Islet precursor cell (in vitro differentiated cells): Measurements from ENCODE around the gene MYO18B.
A peak's percentile ranks its signal among the peaks of the same experiment; 100 is the strongest.
"Not testable (repeated sequence)": the region's sequence is repeated elsewhere in the genome, so short reads cannot be mapped to it uniquely, and the experiment has no call there.

Experiments
- DNase-seq: peaks from one replicate; pipeline ENCODE4 v3.0.0-alpha.2; 2018

MYO18B gene

GRCh38 chr22:25956801-25957200 lies 214.8 kb downstream of the MYO18B start:
- DNase-seq = peak; percentile 73

GRCh38 chr22:25959818-25960774 lies 218.1 kb downstream of the MYO18B start:
- no peak for DNase-seq

GRCh38 chr22:25961699-25962098 lies 219.7 kb downstream of the MYO18B start:
- no peak for DNase-seq

GRCh38 chr22:25962711-25963110 lies 220.7 kb downstream of the MYO18B start:
- DNase-seq = no peak

GRCh38 chr22:25964961-25965730 lies 223.2 kb downstream of the MYO18B start:
- no peak for DNase-seq

- DNase-seq = peak; percentile 70
Observed at GRCh38 chr22:25966448-25966913, 224.5 kb downstream of the MYO18B start.

GRCh38 chr22:25969286-25969685 lies 227.3 kb downstream of the MYO18B start:
- no peak for DNase-seq

GRCh38 chr22:25969901-25970300 lies 227.9 kb downstream of the MYO18B start:
- DNase-seq = no peak

GRCh38 chr22:25970374-25970911 lies 228.5 kb downstream of the MYO18B start:
- DNase-seq = peak; percentile 87

- DNase-seq = no peak
Observed at GRCh38 chr22:25970999-25971811, 229.2 kb downstream of the MYO18B start.

- no peak for DNase-seq
Observed at GRCh38 chr22:25972397-25972796, 230.4 kb downstream of the MYO18B start.

- no peak for DNase-seq
Observed at GRCh38 chr22:25976356-25976755, 234.4 kb downstream of the MYO18B start.

GRCh38 chr22:25979968-25980367 lies 238.0 kb downstream of the MYO18B start:
- no peak for DNase-seq

GRCh38 chr22:25984911-25985310 lies 242.9 kb downstream of the MYO18B start:
- DNase-seq = not testable (repeated sequence)

- no peak for DNase-seq
Observed at GRCh38 chr22:25987948-25988347, 246.0 kb downstream of the MYO18B start.

GRCh38 chr22:25990940-25991339 lies 249.0 kb downstream of the MYO18B start:
- DNase-seq = no peak

GRCh38 chr22:25992331-25992730 lies 250.3 kb downstream of the MYO18B start:
- peak; percentile 19 for DNase-seq

GRCh38 chr22:25996669-25997068 lies 254.7 kb downstream of the MYO18B start:
- peak; percentile 12 for DNase-seq

GRCh38 chr22:25997886-25998775 lies 256.1 kb downstream of the MYO18B start:
- DNase-seq = peak; percentile 32

GRCh38 chr22:26002456-26002855 lies 260.5 kb downstream of the MYO18B start:
- no peak for DNase-seq

GRCh38 chr22:26004477-26004876 lies 262.5 kb downstream of the MYO18B start:
- peak; percentile 22 for DNase-seq
